Natural killer cell (primary cell): ENCODE results near the gene PCSK4. TPM values are rescaled to one million over a fixed set of nuclear protein-coding genes. Genes with fewer than 3 reads are reported as not detected.

ENCODE experiments used
- ATAC-seq, 3 donors: fragments of 150-1000 bp in 2 of 3; fragments of 200-7000 bp in 1 of 3; cut with Tn5 transposase; 1 replicate in 1 of 3; 2 replicates in 2 of 3; pipeline ENCODE4 v1.10.0; 2021; ENCODE audit warnings: mild to moderate bottlenecking in 2 of 3, moderate library complexity in 2 of 3
- DNase-seq, 2 donors: peaks; one replicate each; pipeline versions ENCODE4 v3.0.0 to v3.0.0-alpha.2; 2013 to 2021; ENCODE audit warnings: mixed read lengths in 1 of 2
- H3K27ac ChIP-seq: one replicate; pipeline ENCODE4 v1.5.1; 2013; ENCODE audit warnings: mild to moderate bottlenecking, low read length
- H3K27me3 ChIP-seq: one replicate; pipeline ENCODE4 v1.6.1; 2013; ENCODE audit warnings: low read length; ENCODE audit not compliant: control insufficient read depth, insufficient read depth
- H3K36me3 ChIP-seq: one replicate; pipeline ENCODE4 v1.6.1; 2013; ENCODE audit warnings: low read length; ENCODE audit not compliant: control insufficient read depth, insufficient read depth
- H3K4me1 ChIP-seq: one replicate; pipeline ENCODE4 v1.6.1; 2013; ENCODE audit warnings: low read length; ENCODE audit not compliant: control insufficient read depth, insufficient read depth
- H3K4me3 ChIP-seq: one replicate; pipeline ENCODE4 v1.5.1; 2013; ENCODE audit warnings: low read length
- H3K9me3 ChIP-seq: one replicate; pipeline ENCODE4 v1.6.1; 2013; ENCODE audit warnings: low read length; ENCODE audit not compliant: control insufficient read depth, insufficient read depth
- H3K27ac Mint-ChIP-seq, 2 donors: one replicate each; pipeline ENCODE4 v1.8.0; 2022; ENCODE audit warnings: mild to moderate bottlenecking in 2 of 2, mixed read lengths in 2 of 2, moderate library complexity in 1 of 2
- H3K27me3 Mint-ChIP-seq, 2 donors: one replicate each; pipeline ENCODE4 v1.8.0; 2022; ENCODE audit warnings: low read depth in 2 of 2, mixed read lengths in 2 of 2
- H3K36me3 Mint-ChIP-seq: one replicate; pipeline ENCODE4 v1.8.0; 2022; ENCODE audit warnings: mixed read lengths
- H3K4me1 Mint-ChIP-seq, 2 donors: one replicate each; pipeline ENCODE4 v1.8.0; 2022; ENCODE audit warnings: mixed read lengths in 2 of 2
- H3K4me3 Mint-ChIP-seq: one replicate; pipeline ENCODE4 v1.8.0; 2022; ENCODE audit warnings: mild to moderate bottlenecking, moderate library complexity, mixed read lengths
- H3K9me3 Mint-ChIP-seq, 2 donors: one replicate each; pipeline ENCODE4 v1.8.0; 2022; ENCODE audit warnings: mixed read lengths in 2 of 2
- CTCF ChIP-seq: fragments of 200-600 bp; IDR thresholded peaks from one replicate; pipeline ENCODE4 v1.8.0; 2022; ENCODE audit warnings: antibody characterized with exemption
- WGBS: methylation state at CpG from one replicate; pipeline ENCODE4 v1.1.7; 2013; ENCODE audit warnings: missing lambda C conversion rate; ENCODE audit not compliant: insufficient coverage; 5-methylcytosine and 5-hydroxymethylcytosine counted together
- intact Hi-C: fragments of 100-400 bp; cut with micrococcal nuclease; formaldehyde crosslinking; loops from one replicate; pipeline ENCODE4 v1.14.2; 2022
- total RNA-seq, 4 donors: library from RNA; stranded (reverse); fragments of 120-200 nt in 1 of 4; gene quantifications; one replicate each; pipeline versions ENCODE4 v1.2.3 to v1.2.4, GENCODE V29; 2013 to 2022

The PCSK4 gene
- total RNA-seq, 3 donors from 2014 or later (not counting 1 experiment from before 2014, with no cell fraction given), result 4.1 to 6.0 (median 5.3) TPM

GRCh38 chr19:1526979-1527649, 37.0 kb upstream of the PCSK4 start:
- no peaks in the 10 kb centered on the region for H3K36me3 Mint-ChIP-seq
- WGBS, result 79% methylated on average over 18 of the region's 18 CpGs
- H3K4me1 ChIP-seq, result no peaks in the 10 kb centered on the region
- H3K36me3 ChIP-seq, result no peaks in the 10 kb centered on the region
- peaks cover 0 to 8% of the 10 kb centered on the region in 2 donors for H3K4me1 Mint-ChIP-seq
- TF ChIP-seq CTCF, result no peak
- H3K4me3 ChIP-seq, result no peak overlapping the region
- H3K9me3 Mint-ChIP-seq, result no peaks in the 10 kb centered on the region
- ATAC-seq (no peak), DNase-seq (no peak)
- intact Hi-C loops, result no loop called here
- H3K4me3 Mint-ChIP-seq, result no peak overlapping the region
- peaks cover 19 to 36% of the 10 kb centered on the region in 2 donors for H3K27me3 Mint-ChIP-seq
- H3K27ac ChIP-seq, result no peak overlapping the region
- H3K27me3 ChIP-seq, result peaks cover 20% of the 10 kb centered on the region
- no peak overlapping the region for H3K27ac Mint-ChIP-seq
- no peaks in the 10 kb centered on the region for H3K9me3 ChIP-seq

DNA sequence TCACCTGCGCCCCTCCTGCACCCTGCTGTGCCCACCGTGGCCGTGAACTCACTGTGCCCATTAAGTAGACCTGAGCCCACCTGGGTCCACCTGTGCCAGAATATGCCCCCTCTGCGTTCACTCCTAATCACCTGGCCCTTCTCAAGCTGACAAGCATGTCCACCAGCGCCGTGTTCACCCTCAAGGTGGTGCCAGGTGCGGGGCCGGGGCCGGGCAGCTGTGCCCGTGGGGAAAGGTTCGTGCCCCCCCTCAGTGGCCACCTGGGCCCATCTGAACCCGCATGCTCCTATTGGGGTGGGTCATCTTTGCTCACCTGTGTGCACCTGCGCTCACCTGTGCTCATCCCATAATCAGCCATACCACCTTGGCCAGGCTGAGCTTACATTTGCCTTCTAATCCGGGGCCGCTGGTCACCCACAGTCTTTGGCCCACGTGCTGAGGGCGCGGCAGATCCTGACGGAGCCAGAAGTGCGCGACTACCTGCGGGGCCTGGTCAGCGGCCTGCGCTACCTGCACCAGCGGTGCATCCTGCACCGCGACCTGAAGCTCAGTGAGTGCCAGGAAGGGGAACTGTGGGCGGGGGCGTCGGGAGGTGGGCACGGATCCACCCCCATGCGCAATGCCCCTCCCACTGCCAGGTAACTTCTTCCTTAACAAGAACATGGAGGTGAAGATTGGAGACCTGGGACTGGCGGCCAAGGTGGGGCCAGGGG, 36.1 kb upstream of the PCSK4 start:
- no peak overlapping the region for H3K27ac Mint-ChIP-seq
- H3K36me3 ChIP-seq, result no peaks in the 10 kb centered on the region
- no peak for TF ChIP-seq CTCF
- H3K4me1 ChIP-seq, result no peaks in the 10 kb centered on the region
- H3K9me3 ChIP-seq, result no peaks in the 10 kb centered on the region
- no peak for ATAC-seq
- no peak overlapping the region for H3K4me3 Mint-ChIP-seq
- no peak overlapping the region for H3K4me3 ChIP-seq
- H3K9me3 Mint-ChIP-seq, result no peaks in the 10 kb centered on the region
- H3K27me3 Mint-ChIP-seq, result peaks cover 19 to 38% of the 10 kb centered on the region in 2 donors
- no peaks in the 10 kb centered on the region for H3K36me3 Mint-ChIP-seq
- peaks cover 20% of the 10 kb centered on the region for H3K27me3 ChIP-seq
- H3K27ac ChIP-seq, result no peak overlapping the region
- DNase-seq, result no peak
- H3K4me1 Mint-ChIP-seq, result peaks cover 0 to 8% of the 10 kb centered on the region in 2 donors
- 80% methylated on average over 33 of the region's 33 CpGs for WGBS
- intact Hi-C loops, result no loop called here

DNA sequence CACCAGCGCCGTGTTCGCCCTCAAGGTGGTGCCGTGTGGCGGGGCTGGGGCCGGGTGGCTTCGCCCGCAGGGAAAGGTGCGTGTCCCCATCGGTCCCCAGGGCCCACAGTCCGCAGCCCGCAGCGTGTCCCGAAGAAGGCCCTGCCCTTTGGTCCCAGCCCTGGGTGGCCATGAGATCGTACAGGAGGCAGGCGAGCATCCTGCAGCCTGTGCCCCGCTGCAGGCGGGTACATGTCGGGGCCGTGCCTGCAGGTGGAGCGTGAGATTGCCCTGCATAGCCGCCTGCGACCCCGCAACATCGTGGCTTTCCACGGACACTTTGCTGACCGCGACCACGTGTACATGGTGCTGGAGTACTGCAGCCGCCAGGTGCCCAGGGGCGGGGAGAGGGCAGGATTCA, 35.2 kb upstream of the PCSK4 start:
- intact Hi-C loops, result no loop called here
- H3K27me3 Mint-ChIP-seq, result peaks cover 19 to 38% of the 10 kb centered on the region in 2 donors
- 67% methylated on average over 31 of the region's 31 CpGs for WGBS
- no peak overlapping the region for H3K4me3 ChIP-seq
- DNase-seq (no peak), ATAC-seq (no peak)
- no peak overlapping the region for H3K27ac Mint-ChIP-seq
- no peaks in the 10 kb centered on the region for H3K9me3 ChIP-seq
- no peak for TF ChIP-seq CTCF
- H3K4me1 ChIP-seq, result no peaks in the 10 kb centered on the region
- no peaks in the 10 kb centered on the region for H3K9me3 Mint-ChIP-seq
- H3K4me1 Mint-ChIP-seq, result peaks cover 0 to 8% of the 10 kb centered on the region in 2 donors
- no peak overlapping the region for H3K4me3 Mint-ChIP-seq
- peaks cover 20% of the 10 kb centered on the region for H3K27me3 ChIP-seq
- H3K36me3 Mint-ChIP-seq, result no peaks in the 10 kb centered on the region
- no peaks in the 10 kb centered on the region for H3K36me3 ChIP-seq
- H3K27ac ChIP-seq, result no peak overlapping the region
